Fibroblast of lung (primary cell): Measurements from ENCODE around the gene TBC1D22A.

Experiments used
- CTCF ChIP-seq, 2 donors: IDR thresholded peaks in 1 of 2; conservative IDR thresholded peaks in 1 of 2; 1 replicate in 1 of 2; 2 replicates in 1 of 2; pipeline ENCODE4 v1.5.1; 2011 to 2012; ENCODE audit warnings: low read length in 2 of 2, control low read depth in 1 of 2, inconsistent platforms in 1 of 2, low read depth in 1 of 2, mild to moderate bottlenecking in 1 of 2
- EZH2 ChIP-seq: IDR thresholded peaks from 2 replicates; pipeline ENCODE4 v1.5.1; 2012; ENCODE audit warnings: low read length, control low read depth, mild to moderate bottlenecking; ENCODE audit errors: missing control alignments

- no peak for TF ChIP-seq CTCF (conservative IDR thresholded peaks at IDR 0.05 in 1 of 2, IDR thresholded peaks at IDR 0.05 in 1 of 2; ENCODE audit: low read depth in 1 of 2, low read length in 2 of 2)
- TF ChIP-seq EZH2, result no peak
Observed at GRCh38 chr22:46753360-46753759, 9.1 kb upstream of the TBC1D22A start.
